Astrocyte of the spinal cord (primary cell): ENCODE results near the gene STC2.
A peak's percentile ranks its signal among the peaks of the same experiment; 100 is the strongest.

Source experiments
- DNase-seq: peaks from one replicate; pipeline ENCODE4 v3.0.0; 2011; ENCODE audit warnings: low read depth, low spot score
- H3K4me3 ChIP-seq: 2 replicates; pipeline ENCODE4 v1.5.1; 2011; ENCODE audit warnings: low read depth, mild to moderate bottlenecking, low read length, moderate library complexity
- CTCF ChIP-seq: IDR thresholded peaks from 2 replicates; pipeline ENCODE4 v1.5.1; 2012; ENCODE audit warnings: low read depth, mild to moderate bottlenecking, low read length, inconsistent platforms
- in situ Hi-C: cut with HindIII; loops from 2 replicates; pipeline ENCODE4 v1.10.0; 2017; ENCODE audit warnings: low sequenced_read_pairs

Gene STC2

GRCh38 chr5:173312821-173313220, 15.4 kb downstream of the STC2 start:
- TF ChIP-seq CTCF, result no peak
- DNase-seq, result no peak
- in situ Hi-C loops, result no loop called here
- H3K4me3 ChIP-seq, result no peak overlapping the region

DNA sequence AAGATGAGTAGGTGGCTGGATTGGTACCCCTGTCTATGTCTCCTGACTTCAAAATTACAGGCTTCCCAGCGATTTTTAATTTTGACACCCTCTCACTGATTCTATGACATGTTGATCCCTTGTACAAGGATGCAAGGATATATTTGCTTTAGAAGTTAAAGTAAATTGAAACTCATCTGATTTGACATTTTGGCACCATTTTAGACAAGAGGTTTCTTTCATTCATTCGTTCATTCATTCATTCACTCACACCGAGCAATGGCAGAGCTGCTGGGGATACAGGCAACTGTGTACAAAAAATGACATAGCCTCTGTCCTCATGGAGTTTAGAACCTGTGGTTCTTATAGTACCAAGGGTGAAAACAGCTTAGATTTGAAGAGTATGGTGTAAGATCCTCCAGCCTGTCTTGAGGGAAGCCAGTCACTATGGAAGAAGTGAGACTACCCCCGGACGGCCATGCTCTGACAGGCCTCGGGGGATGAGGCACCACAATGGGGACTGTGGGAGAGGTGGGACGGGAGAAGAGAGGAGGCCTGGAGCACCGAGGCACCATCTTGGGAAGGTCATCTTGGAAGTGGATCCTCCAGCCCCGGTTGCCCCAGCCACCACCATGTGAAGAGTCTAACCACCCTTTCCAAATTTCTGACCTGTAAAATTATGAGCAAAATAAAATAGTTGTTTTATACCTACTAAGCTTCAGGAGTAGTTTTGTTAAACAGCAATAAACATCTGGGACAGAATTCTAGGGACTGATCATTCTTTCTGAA, 16.2 kb downstream of the STC2 start:
- no peak overlapping the region for H3K4me3 ChIP-seq
- no peak for DNase-seq
- TF ChIP-seq CTCF, result no peak
- in situ Hi-C loops, result no loop called here

- DNase-seq, result peak; percentile 23
- in situ Hi-C loops, result no loop called here
- no peak overlapping the region for H3K4me3 ChIP-seq
- TF ChIP-seq CTCF, result no peak
Measured at GRCh38 chr5:173310861-173311785, 17.1 kb downstream of the STC2 start.

DNA sequence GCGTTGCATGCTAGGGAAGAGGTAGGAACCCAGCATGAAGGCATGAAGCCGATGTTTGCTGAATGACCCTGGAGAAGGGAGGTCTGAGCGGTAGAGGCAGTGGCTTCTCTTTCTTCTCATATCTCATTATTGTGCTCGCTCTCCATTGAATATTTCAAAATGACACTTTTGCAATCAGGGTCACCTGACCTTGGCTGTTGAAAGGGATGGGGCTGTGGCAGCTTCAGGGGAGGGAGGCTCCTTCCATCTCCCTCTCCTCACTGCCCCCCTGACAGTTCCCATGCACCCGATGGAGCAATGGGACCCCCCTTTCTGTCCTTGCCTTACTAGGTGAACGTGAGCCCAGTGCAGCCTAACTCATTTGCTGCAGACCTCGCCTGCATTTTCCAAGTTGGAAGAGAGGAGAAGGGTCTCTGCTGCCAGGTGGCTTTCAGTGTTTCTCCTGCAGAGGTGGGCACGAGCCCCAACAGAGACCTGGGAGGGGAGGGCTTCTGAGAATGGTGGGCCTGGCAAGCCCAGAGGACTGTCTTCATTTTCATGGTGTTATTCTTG, 17.9 kb downstream of the STC2 start:
- no peak for TF ChIP-seq CTCF
- H3K4me3 ChIP-seq, result no peak overlapping the region

DNA sequence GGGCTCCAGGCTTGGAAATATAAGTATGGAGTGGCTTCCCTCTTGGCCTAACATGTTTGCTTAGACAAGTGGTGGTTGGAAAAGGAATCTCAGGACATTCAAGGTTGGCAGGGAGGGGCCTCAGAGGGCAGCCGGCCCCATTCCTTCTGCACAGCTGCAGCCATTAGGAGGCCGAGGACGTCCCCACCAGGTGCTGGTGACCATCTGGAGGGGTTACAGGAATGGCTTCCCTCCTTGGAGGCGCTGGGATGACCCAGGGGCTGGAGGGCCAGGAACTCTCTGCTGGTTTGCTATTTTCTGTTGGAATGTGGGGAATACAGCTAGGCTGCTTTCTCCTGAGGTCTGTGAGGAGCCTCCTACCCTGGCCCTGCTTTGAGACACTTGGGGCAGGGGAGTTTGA, 18.5 kb downstream of the STC2 start:
- in situ Hi-C loops, result no loop called here
- no peak for TF ChIP-seq CTCF
- DNase-seq, result no peak
- no peak overlapping the region for H3K4me3 ChIP-seq

More for the DNA sequence above, 17.9 kb downstream of the STC2 start:
- in situ Hi-C loops, result no loop called here
- no peak for DNase-seq

GRCh38 chr5:173308226-173308625, 20.0 kb downstream of the STC2 start:
- in situ Hi-C loops, result no loop called here
- no peak overlapping the region for H3K4me3 ChIP-seq
- no peak for TF ChIP-seq CTCF
- no peak for DNase-seq
